Suprapubic skin (tissue), 4 donors: ENCODE data around the gene TLE1. TPM values are rescaled to one million over a fixed set of nuclear protein-coding genes. Genes with fewer than 3 reads are reported as not detected.
"Not testable (repeated sequence)": the region's sequence is repeated elsewhere in the genome, so short reads cannot be mapped to it uniquely, and the experiment has no call there.

Source experiments
- DNase-seq, 2 donors: peaks; one replicate each; pipeline ENCODE4 v3.0.0-alpha.2; 2019; ENCODE audit warnings: low spot score in 2 of 2
- H3K27ac ChIP-seq: fragments of 200-600 bp; sonication (generic); one replicate; pipeline ENCODE4 v1.5.1; 2019
- H3K27me3 ChIP-seq: fragments of 200-600 bp; sonication (generic); one replicate; pipeline ENCODE4 v1.5.1; 2019
- H3K36me3 ChIP-seq: fragments of 200-600 bp; sonication (generic); one replicate; pipeline ENCODE4 v1.5.1; 2019
- H3K4me1 ChIP-seq: fragments of 200-600 bp; sonication (generic); one replicate; pipeline ENCODE4 v1.5.1; 2019
- H3K4me3 ChIP-seq: fragments of 200-600 bp; sonication (generic); one replicate; pipeline ENCODE4 v1.5.1; 2019; ENCODE audit warnings: mild to moderate bottlenecking
- H3K9me3 ChIP-seq: fragments of 200-600 bp; sonication (generic); one replicate; pipeline ENCODE4 v1.5.1; 2019
- EP300 ChIP-seq: sonication (generic); formaldehyde crosslinking; IDR thresholded peaks from one replicate; pipeline ENCODE4 v1.6.1; 2017; ENCODE audit warnings: antibody characterized with exemption
- POLR2A ChIP-seq, 2 donors: fragments of 450-650 bp; IDR thresholded peaks; one replicate each; pipeline ENCODE4 v1.6.1; 2017; ENCODE audit warnings: antibody characterized with exemption in 2 of 2, mild to moderate bottlenecking in 2 of 2, moderate library complexity in 2 of 2
- POLR2AphosphoS5 ChIP-seq, 3 donors: sonication (generic); formaldehyde crosslinking; IDR thresholded peaks; one replicate each; pipeline ENCODE4 v1.6.1; 2017; ENCODE audit warnings: antibody characterized with exemption in 3 of 3
- WGBS: methylation state at CpG from one replicate; pipeline ENCODE4 v1.1.5; 2018; 5-methylcytosine and 5-hydroxymethylcytosine counted together
- total RNA-seq, 4 donors: library from RNA; depleted of rRNA; stranded (reverse); fragments of >200 nt; gene quantifications; one replicate each; pipeline ENCODE4 v1.1.0, GENCODE V29; 2016
- TF ChIP-seq, protein P1 (sequence below), 2 donors: fragments of 200-600 bp in 1 of 2; fragments of 450-650 bp in 1 of 2; sonication (generic) in 1 of 2; IDR thresholded peaks; one replicate each; pipeline ENCODE4 v1.5.1; 2016 to 2019; ENCODE audit warnings: antibody characterized with exemption in 2 of 2, mild to moderate bottlenecking in 1 of 2, moderate library complexity in 1 of 2

The TLE1 gene
- total RNA-seq, 4 donors from 2014 or later: 34.8 to 73.5 (median 47.5) TPM

DNA sequence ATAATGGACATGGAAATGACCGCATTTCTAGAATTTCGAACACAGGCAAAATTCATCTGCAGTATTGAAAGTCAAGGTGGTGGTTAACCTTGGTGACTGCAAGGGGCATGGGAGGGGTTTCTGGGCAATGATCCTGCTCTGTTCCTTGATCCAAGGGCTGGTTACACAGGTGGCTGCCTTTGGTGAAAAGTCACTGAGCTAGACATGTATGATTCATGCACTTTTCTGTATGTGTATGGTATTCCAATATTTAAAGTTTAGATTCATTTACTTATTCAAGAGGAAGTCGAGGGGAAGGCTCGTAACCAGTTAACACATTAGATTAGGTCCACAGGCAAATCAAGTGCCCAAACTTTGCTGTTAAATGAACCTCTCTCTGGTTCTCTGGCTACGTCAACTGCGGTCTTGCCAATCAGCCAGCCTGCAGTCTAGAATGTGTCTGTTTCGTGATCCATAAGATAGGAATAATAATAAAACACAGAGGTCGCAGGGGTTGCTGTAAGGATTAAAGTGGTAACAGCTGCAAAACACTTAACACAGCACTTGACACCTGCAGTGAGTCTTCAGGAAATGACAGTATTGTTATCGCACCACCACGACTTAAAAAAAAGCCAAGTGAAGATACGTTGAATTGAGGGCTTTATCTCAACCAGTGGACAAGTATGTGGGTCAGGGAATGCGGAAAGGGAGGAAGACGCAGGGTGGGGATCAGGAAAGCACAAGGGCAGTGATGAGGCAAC is 92.5 kb downstream of the TLE1 start:
- H3K4me3 ChIP-seq: no peak overlapping the region
- no peaks in the 10 kb centered on the region for H3K27me3 ChIP-seq
- 87% methylated on average over 13 of the region's 13 CpGs for WGBS
- no peak for TF ChIP-seq EP300
- TF ChIP-seq, protein P1, sequence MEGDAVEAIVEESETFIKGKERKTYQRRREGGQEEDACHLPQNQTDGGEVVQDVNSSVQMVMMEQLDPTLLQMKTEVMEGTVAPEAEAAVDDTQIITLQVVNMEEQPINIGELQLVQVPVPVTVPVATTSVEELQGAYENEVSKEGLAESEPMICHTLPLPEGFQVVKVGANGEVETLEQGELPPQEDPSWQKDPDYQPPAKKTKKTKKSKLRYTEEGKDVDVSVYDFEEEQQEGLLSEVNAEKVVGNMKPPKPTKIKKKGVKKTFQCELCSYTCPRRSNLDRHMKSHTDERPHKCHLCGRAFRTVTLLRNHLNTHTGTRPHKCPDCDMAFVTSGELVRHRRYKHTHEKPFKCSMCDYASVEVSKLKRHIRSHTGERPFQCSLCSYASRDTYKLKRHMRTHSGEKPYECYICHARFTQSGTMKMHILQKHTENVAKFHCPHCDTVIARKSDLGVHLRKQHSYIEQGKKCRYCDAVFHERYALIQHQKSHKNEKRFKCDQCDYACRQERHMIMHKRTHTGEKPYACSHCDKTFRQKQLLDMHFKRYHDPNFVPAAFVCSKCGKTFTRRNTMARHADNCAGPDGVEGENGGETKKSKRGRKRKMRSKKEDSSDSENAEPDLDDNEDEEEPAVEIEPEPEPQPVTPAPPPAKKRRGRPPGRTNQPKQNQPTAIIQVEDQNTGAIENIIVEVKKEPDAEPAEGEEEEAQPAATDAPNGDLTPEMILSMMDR (IDR thresholded peaks at IDR 0.05): no peak
- TF ChIP-seq POLR2AphosphoS5 (IDR thresholded peaks at IDR 0.05): no peak
- TF ChIP-seq POLR2A (IDR thresholded peaks at IDR 0.05): no peak
- no peaks in the 10 kb centered on the region for H3K9me3 ChIP-seq
- H3K4me1 ChIP-seq: peaks cover 11% of the 10 kb centered on the region
- no peak overlapping the region for H3K27ac ChIP-seq
- peaks cover 16% of the 10 kb centered on the region for H3K36me3 ChIP-seq
- DNase-seq: no peak

DNA sequence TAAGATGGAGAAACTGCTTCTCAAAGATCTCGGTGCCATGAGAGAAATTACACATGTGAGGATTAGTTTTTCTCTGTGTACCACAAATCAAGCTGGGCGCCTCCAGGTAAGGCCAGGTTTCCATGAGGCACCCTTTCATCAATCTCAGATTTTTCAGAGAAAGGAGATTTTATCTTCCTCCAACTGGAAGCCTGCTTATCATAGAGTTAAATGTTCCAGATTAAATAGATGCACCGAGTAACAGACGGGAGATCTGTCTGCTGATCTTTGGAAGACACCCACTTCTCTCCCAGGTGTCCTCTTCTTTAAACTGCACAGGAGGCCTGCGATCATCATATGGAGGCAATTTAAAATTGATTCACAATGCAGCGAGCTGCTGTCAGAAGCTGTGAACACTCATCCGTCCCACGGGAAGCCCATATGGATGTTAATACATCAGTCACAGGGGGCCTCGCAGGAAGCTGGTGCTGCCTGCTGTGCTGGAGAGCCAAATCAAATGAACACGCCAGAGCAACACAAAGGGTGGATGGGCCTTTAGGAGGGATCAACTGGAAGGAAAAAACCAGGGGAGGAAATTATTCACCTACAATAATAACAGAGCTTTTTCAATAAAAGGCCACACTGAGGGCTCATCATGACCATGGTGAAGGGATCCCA is 93.3 kb downstream of the TLE1 start:
- 86% methylated on average over 10 of the region's 10 CpGs for WGBS
- no peaks in the 10 kb centered on the region for H3K27me3 ChIP-seq
- H3K4me3 ChIP-seq: no peak overlapping the region

DNA sequence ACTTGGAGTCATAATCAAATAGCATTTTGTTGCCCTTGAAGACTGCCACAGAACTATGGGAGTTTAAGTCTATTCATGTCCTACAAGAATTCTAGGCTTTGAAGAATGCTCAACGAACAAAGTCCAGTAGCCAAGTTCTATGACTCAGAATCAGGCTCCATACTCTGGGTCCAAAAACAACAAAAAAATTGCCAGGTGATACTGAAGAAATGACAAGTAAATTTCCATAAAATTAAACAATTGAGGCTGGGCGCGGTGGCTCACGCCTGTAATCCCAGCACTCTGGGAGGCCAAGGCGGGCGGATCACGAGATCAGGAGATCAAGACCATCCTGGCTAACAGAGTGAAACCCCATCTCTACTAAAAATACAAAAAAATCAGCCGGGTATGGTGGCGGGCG is 94.1 kb downstream of the TLE1 start:
- H3K27ac ChIP-seq, H3K9me3 ChIP-seq, H3K27me3 ChIP-seq, DNase-seq, H3K4me3 ChIP-seq: not testable (repeated sequence)
- Histone ChIP-seq H3K4me1 (peaks cover 11% of the 10 kb centered on the region), H3K36me3 (peaks cover 23% of the 10 kb centered on the region)
- 90% methylated on average over 10 of the region's 10 CpGs for WGBS

More for the DNA sequence above, 93.3 kb downstream of the TLE1 start:
- DNase-seq: no peak
- no peak overlapping the region for H3K27ac ChIP-seq
- H3K36me3 ChIP-seq: peaks cover 19% of the 10 kb centered on the region
- TF ChIP-seq POLR2AphosphoS5 (IDR thresholded peaks at IDR 0.05) (no peak), EP300 (no peak), POLR2A (IDR thresholded peaks at IDR 0.05) (no peak)
- TF ChIP-seq, protein P1 (IDR thresholded peaks at IDR 0.05): no peak
- peaks cover 11% of the 10 kb centered on the region for H3K4me1 ChIP-seq
- H3K9me3 ChIP-seq: no peaks in the 10 kb centered on the region

DNA sequence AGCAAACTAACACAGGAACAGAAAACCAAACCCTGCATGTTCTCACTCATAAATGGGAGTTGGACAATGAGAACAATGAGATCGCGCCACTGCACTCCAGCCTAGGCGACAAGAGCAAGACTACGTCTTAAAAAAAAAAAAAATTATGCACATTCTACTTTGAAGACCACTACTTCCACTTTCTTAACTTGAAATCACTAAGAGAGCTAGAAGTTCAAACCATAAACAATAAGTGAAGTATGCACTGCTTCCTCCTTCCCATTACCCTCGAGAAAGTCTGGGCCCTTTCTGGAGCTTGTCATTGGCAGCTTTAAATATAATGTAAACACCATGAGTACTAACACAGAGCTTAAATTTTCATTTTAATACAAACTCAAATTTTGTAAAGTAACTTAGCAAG is 94.9 kb downstream of the TLE1 start:
- no peak overlapping the region for H3K4me3 ChIP-seq
- no peaks in the 10 kb centered on the region for H3K9me3 ChIP-seq
- H3K27me3 ChIP-seq: no peaks in the 10 kb centered on the region
- no peak for DNase-seq
- H3K27ac ChIP-seq: no peak overlapping the region
- TF ChIP-seq POLR2A (IDR thresholded peaks at IDR 0.05): no peak
- TF ChIP-seq, protein P1 (IDR thresholded peaks at IDR 0.05): no peak
- no peak for TF ChIP-seq EP300
- TF ChIP-seq POLR2AphosphoS5 (IDR thresholded peaks at IDR 0.05): no peak
- H3K36me3 ChIP-seq: peaks cover 30% of the 10 kb centered on the region
- peaks cover 8% of the 10 kb centered on the region for H3K4me1 ChIP-seq
- 92% methylated on average over 5 of the region's 5 CpGs for WGBS

DNA sequence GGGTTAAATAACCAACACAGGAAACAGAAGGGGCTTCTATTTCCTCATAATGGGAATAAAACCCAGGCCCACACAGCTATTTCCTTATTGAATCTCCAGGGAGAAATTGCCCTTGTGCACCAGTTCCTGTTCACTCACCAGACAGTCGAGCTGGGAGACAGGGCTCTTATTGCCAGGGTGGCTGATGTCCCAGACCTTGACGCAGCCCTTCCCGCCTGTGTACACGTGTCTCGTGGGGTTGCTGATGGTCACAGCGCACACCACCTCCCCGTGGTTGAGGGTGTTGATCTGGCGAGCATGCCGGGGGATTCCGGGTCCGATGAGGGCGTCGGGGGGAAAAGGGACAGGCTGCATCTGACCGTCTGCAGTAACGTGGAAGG is 96.5 kb downstream of the TLE1 start:
- H3K4me1 ChIP-seq: peaks cover 6% of the 10 kb centered on the region
- H3K9me3 ChIP-seq: no peaks in the 10 kb centered on the region
- H3K27me3 ChIP-seq: no peaks in the 10 kb centered on the region
- peaks cover 40% of the 10 kb centered on the region for H3K36me3 ChIP-seq
- WGBS: 84% methylated on average over 15 of the region's 15 CpGs
- TF ChIP-seq POLR2A (IDR thresholded peaks at IDR 0.05) (no peak), EP300 (no peak), POLR2AphosphoS5 (IDR thresholded peaks at IDR 0.05) (no peak)
- TF ChIP-seq, protein P1 (IDR thresholded peaks at IDR 0.05): no peak
- H3K4me3 ChIP-seq: no peak overlapping the region
- no peak for DNase-seq
- no peak overlapping the region for H3K27ac ChIP-seq
